Breast epithelium (tissue), 4 donors: ENCODE results near the gene CYB5A. TPM values are rescaled to one million over a fixed set of nuclear protein-coding genes. Genes with fewer than 3 reads are reported as not detected.

Experiments used
- DNase-seq, 2 donors: peaks; one replicate each; pipeline ENCODE4 v3.0.0-alpha.2; 2019; ENCODE audit warnings: low spot score in 2 of 2
- H3K27ac ChIP-seq, 2 donors: fragments of 200-600 bp; sonication (generic) in 1 of 2; one replicate each; pipeline ENCODE4 v1.5.1; 2016 to 2019; ENCODE audit warnings: mild to moderate bottlenecking in 1 of 2
- H3K27me3 ChIP-seq, 2 donors: fragments of 200-600 bp; sonication (generic) in 1 of 2; one replicate each; pipeline versions ENCODE4 v1.5.1 to v1.6.0; 2017 to 2019; ENCODE audit warnings: control low read depth in 1 of 2, mild to moderate bottlenecking in 1 of 2
- H3K36me3 ChIP-seq: fragments of 200-600 bp; one replicate; pipeline ENCODE4 v1.5.1; 2019
- H3K4me1 ChIP-seq, 2 donors: fragments of 200-600 bp; sonication (generic); one replicate each; pipeline ENCODE4 v1.5.1; 2016 to 2019; ENCODE audit warnings: control low read depth in 1 of 2
- H3K4me3 ChIP-seq, 3 donors: fragments of 200-600 bp; sonication (generic); 1 replicate in 2 of 3; 2 replicates in 1 of 3; pipeline ENCODE4 v1.5.1; 2016 to 2019; ENCODE audit warnings: mild to moderate bottlenecking in 3 of 3, moderate library complexity in 2 of 3
- H3K9me3 ChIP-seq, 2 donors: fragments of 200-600 bp; sonication (generic) in 1 of 2; one replicate each; pipeline ENCODE4 v1.5.1; 2016 to 2019; ENCODE audit warnings: control low read depth in 1 of 2
- CTCF ChIP-seq, 3 donors: fragments of 450-650 bp; IDR thresholded peaks; one replicate each; pipeline ENCODE4 v1.5.1; 2016 to 2017; ENCODE audit warnings: antibody characterized with exemption in 3 of 3, mild to moderate bottlenecking in 3 of 3, moderate library complexity in 3 of 3
- POLR2A ChIP-seq: fragments of 450-650 bp; IDR thresholded peaks from one replicate; pipeline ENCODE4 v1.6.1; 2016; ENCODE audit warnings: antibody characterized with exemption, mild to moderate bottlenecking, moderate library complexity
- POLR2AphosphoS5 ChIP-seq, 3 donors: sonication (generic); formaldehyde crosslinking; IDR thresholded peaks; one replicate each; pipeline ENCODE4 v1.6.1; 2017; ENCODE audit warnings: antibody characterized with exemption in 3 of 3
- intact Hi-C: fragments of 100-400 bp; cut with DNase I; formaldehyde crosslinking; loops from one replicate; pipeline ENCODE4 v1.15.1; 2023; ENCODE audit warnings: low total_unique reads
- total RNA-seq, 3 donors: library from RNA; depleted of rRNA; stranded (reverse); fragments of >200 nt; gene quantifications; one replicate each; pipeline ENCODE4 v1.1.0, GENCODE V29; 2016

CYB5A gene
- total RNA-seq, 3 donors from 2014 or later, result 185 to 646 (median 300) TPM

- Histone ChIP-seq H3K36me3 (no peaks in the 10 kb centered on the region), H3K9me3 (no peaks in the 10 kb centered on the region), H3K4me1 (no peaks in the 10 kb centered on the region), H3K4me3 (no peak overlapping the region), H3K27ac (peak overlapping the region; percentile 46 to 62), H3K27me3 (no peaks in the 10 kb centered on the region)
- TF ChIP-seq POLR2AphosphoS5 (IDR thresholded peaks at IDR 0.05) (no peak), POLR2A (no peak), CTCF (IDR thresholded peaks at IDR 0.05) (no peak)
- intact Hi-C loops, result no loop called here
- DNase-seq, result no peak
Measured at GRCh38 chr18:74233933-74234325, 57.8 kb downstream of the CYB5A start.

- Histone ChIP-seq H3K27me3 (no peaks in the 10 kb centered on the region), H3K4me1 (no peaks in the 10 kb centered on the region), H3K36me3 (no peaks in the 10 kb centered on the region), H3K9me3 (no peaks in the 10 kb centered on the region), H3K27ac (no peak overlapping the region), H3K4me3 (no peak overlapping the region)
- intact Hi-C loops, result no loop called here
- no peak for TF ChIP-seq CTCF (IDR thresholded peaks at IDR 0.05)
- no peak for TF ChIP-seq POLR2AphosphoS5 (IDR thresholded peaks at IDR 0.05)
- TF ChIP-seq POLR2A, result no peak
- DNase-seq, result no peak
Measured at GRCh38 chr18:74230922-74231714, 60.6 kb downstream of the CYB5A start.

GRCh38 chr18:74229891-74230290 lies 61.9 kb downstream of the CYB5A start:
- intact Hi-C loops, result no loop called here
- no peaks in the 10 kb centered on the region for H3K4me1 ChIP-seq
- H3K27ac ChIP-seq, result no peak overlapping the region

GRCh38 chr18:74229005-74229404 lies 62.8 kb downstream of the CYB5A start:
- H3K27ac ChIP-seq, result no peak overlapping the region
- DNase-seq, result no peak
- no peak overlapping the region for H3K4me3 ChIP-seq
- intact Hi-C loops, result no loop called here
- no peaks in the 10 kb centered on the region for H3K36me3 ChIP-seq
- TF ChIP-seq POLR2AphosphoS5 (IDR thresholded peaks at IDR 0.05) (no peak), CTCF (IDR thresholded peaks at IDR 0.05) (no peak), POLR2A (no peak)
- H3K9me3 ChIP-seq, result no peaks in the 10 kb centered on the region
- no peaks in the 10 kb centered on the region for H3K27me3 ChIP-seq
- H3K4me1 ChIP-seq, result no peaks in the 10 kb centered on the region

More at GRCh38 chr18:74229891-74230290, 61.9 kb downstream of the CYB5A start:
- Histone ChIP-seq H3K9me3 (no peaks in the 10 kb centered on the region), H3K27me3 (no peaks in the 10 kb centered on the region), H3K4me3 (no peak overlapping the region), H3K36me3 (no peaks in the 10 kb centered on the region)
- TF ChIP-seq POLR2A (no peak), CTCF (IDR thresholded peaks at IDR 0.05) (no peak), POLR2AphosphoS5 (IDR thresholded peaks at IDR 0.05) (no peak)
- no peak for DNase-seq

GRCh38 chr18:74228312-74228711 lies 63.5 kb downstream of the CYB5A start:
- no peak for DNase-seq
- Histone ChIP-seq H3K4me3 (no peak overlapping the region), H3K36me3 (no peaks in the 10 kb centered on the region), H3K4me1 (no peaks in the 10 kb centered on the region), H3K27ac (no peak overlapping the region), H3K9me3 (no peaks in the 10 kb centered on the region), H3K27me3 (no peaks in the 10 kb centered on the region)
- intact Hi-C loops, result no loop called here
- no peak for TF ChIP-seq POLR2A
